Activated T-cell treated with anti-CD3 and anti-CD28 coated beads, Interleukin-2, amount 50 U/mL, for 72 hours (primary cell): ENCODE data around the gene HLA-B. TPM values are rescaled to one million over a fixed set of nuclear protein-coding genes. Genes with fewer than 3 reads are reported as not detected.
A peak's percentile ranks its signal among the peaks of the same experiment; 100 is the strongest.

Experiments
- ATAC-seq, 2 donors: fragments of 150-1000 bp; cut with Tn5 transposase; replicated peaks in 1 of 2; 2 replicates each; pipeline ENCODE4 v1.10.0; 2021; ENCODE audit warnings: moderate library complexity in 2 of 2, mild to moderate bottlenecking in 1 of 2
- DNase-seq, 2 donors: peaks; one replicate each; pipeline ENCODE4 v3.0.0; 2021 to 2022; ENCODE audit warnings: mixed read lengths in 1 of 2
- H3K27ac Mint-ChIP-seq: one replicate; pipeline ENCODE4 v1.8.0; 2022; ENCODE audit warnings: mild to moderate bottlenecking, moderate library complexity, mixed read lengths
- H3K27me3 Mint-ChIP-seq: one replicate; pipeline ENCODE4 v1.8.0; 2022; ENCODE audit warnings: low read depth, mixed read lengths
- H3K36me3 Mint-ChIP-seq, 2 donors: one replicate each; pipeline ENCODE4 v1.8.0; 2022; ENCODE audit warnings: mixed read lengths in 2 of 2, mild to moderate bottlenecking in 1 of 2; ENCODE audit not compliant: insufficient read depth in 2 of 2
- H3K4me1 Mint-ChIP-seq: one replicate; pipeline ENCODE4 v1.8.0; 2022; ENCODE audit warnings: low read depth, mixed read lengths
- H3K4me3 Mint-ChIP-seq, 2 donors: one replicate each; pipeline ENCODE4 v1.8.0; 2022; ENCODE audit warnings: mild to moderate bottlenecking in 2 of 2, mixed read lengths in 2 of 2, moderate library complexity in 2 of 2
- H3K9me3 Mint-ChIP-seq, 2 donors: one replicate each; pipeline ENCODE4 v1.8.0; 2022; ENCODE audit warnings: mixed read lengths in 2 of 2
- total RNA-seq, 2 donors: library from RNA; stranded (reverse); gene quantifications; one replicate each; pipeline ENCODE4 v1.2.3, GENCODE V29; 2022

HLA-B gene
- total RNA-seq, 2 donors from 2014 or later = 3,527 to 3,556 TPM

DNA sequence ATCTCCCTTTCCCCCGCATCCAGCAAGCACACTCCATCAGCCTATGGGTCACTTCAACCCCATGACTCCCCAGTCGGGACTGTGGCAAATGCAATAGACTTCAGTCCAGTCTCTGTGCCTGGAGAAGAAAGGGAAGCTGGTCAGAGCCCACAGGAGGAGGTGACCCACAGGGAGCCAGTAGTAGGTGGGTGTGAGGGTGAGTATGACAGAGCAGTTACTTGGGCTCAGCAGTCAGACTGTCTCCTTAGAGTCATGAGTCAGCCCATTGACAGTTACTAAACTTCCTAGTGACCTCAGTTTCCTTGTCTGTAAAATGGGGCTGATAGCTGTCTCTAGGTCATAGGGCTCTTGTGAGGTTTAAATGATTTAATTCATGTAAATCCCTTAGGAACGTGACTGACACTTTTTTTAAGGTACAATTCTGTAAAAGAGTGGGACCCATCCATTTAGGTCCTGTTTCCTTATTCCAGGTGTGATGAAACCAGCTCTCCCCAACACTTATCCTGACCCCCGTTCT is 51.2 kb downstream of the HLA-B start:
- H3K4me3 Mint-ChIP-seq = no peak overlapping the region
- H3K4me1 Mint-ChIP-seq = no peaks in the 10 kb centered on the region
- H3K27ac Mint-ChIP-seq = no peak overlapping the region
- DNase-seq (no peak), ATAC-seq (peak in 1 of 2 donors; percentile 63)
- H3K9me3 Mint-ChIP-seq = no peaks in the 10 kb centered on the region
- H3K27me3 Mint-ChIP-seq = peaks cover 19% of the 10 kb centered on the region
- no peaks in the 10 kb centered on the region for H3K36me3 Mint-ChIP-seq

DNA sequence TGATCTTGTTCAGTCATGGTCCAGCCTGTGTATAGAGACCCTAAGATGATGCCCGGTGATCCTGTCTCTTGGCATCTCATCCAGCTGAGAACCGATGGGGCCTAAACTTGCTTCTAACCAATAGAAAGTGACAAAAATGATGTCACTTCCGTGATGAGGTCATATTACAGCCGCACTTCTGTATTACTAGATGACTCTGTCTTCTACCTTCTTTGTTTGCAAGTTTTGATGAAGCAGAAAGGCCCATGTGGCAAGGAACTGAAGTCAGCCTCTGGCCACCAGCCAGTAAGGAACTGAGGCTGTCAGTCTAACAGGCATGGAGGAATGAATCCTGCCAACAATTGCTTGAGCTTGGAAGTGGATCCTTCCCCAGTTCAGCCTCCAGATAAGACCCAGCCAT is 52.3 kb downstream of the HLA-B start:
- no peak overlapping the region for H3K27ac Mint-ChIP-seq
- H3K4me1 Mint-ChIP-seq = no peaks in the 10 kb centered on the region
- DNase-seq (peak in 1 of 2 donors; percentile 12), ATAC-seq (peak in 1 of 2 donors; percentile 56)
- no peak overlapping the region for H3K4me3 Mint-ChIP-seq
- H3K9me3 Mint-ChIP-seq = no peaks in the 10 kb centered on the region
- no peaks in the 10 kb centered on the region for H3K36me3 Mint-ChIP-seq
- peaks cover 19% of the 10 kb centered on the region for H3K27me3 Mint-ChIP-seq

Other genes starting within 250 kb of the HLA-B start
- not detected for gene C6orf15, start 244.6 kb downstream of the HLA-B start, total RNA-seq
- under 1 TPM in 1 of 2 donors, not detected in 1; 0.67 TPM for gene PSORS1C1, start 242.4 kb downstream of the HLA-B start, total RNA-seq
- not detected for gene CDSN, start 236.7 kb downstream of the HLA-B start, total RNA-seq
- not detected for gene PSORS1C2, start 218.1 kb downstream of the HLA-B start, total RNA-seq
- gene CCHCR1, start 199.4 kb downstream of the HLA-B start, total RNA-seq = 10 to 100 TPM; 47.5 to 64.2 TPM
- gene TCF19, start 198.6 kb downstream of the HLA-B start, total RNA-seq = 10 to 100 TPM; 63.8 to 82.7 TPM
- under 1 TPM in 1 of 2 donors, not detected in 1; 0.09 TPM for gene POU5F1, start 186.5 kb downstream of the HLA-B start, total RNA-seq
- gene HLA-C, start 85.1 kb downstream of the HLA-B start, total RNA-seq = 100 to 1,000 TPM; 781 to 974 TPM
- 1 to 10 TPM; 4.6 to 9.5 TPM for gene MICA, start 46.4 kb upstream of the HLA-B start, total RNA-seq
- 10 to 100 TPM; 18.7 to 22.3 TPM for gene MICB, start 141.0 kb upstream of the HLA-B start, total RNA-seq
- gene MCCD1, start 171.8 kb upstream of the HLA-B start, total RNA-seq = not detected
- 100 to 1,000 TPM; 567 to 644 TPM for gene DDX39B, start 184.8 kb upstream of the HLA-B start, total RNA-seq
- 1 to 10 TPM; 4.1 to 5.6 TPM for gene ATP6V1G2, start 189.4 kb upstream of the HLA-B start, total RNA-seq
- gene NFKBIL1, start 190.4 kb upstream of the HLA-B start, total RNA-seq = 10 to 100 TPM; 28.0 to 36.6 TPM
- 100 to 1,000 TPM in 1 of 2 donors, 10 to 100 TPM in 1; 77.2 to 110 TPM for gene LTA, start 215.1 kb upstream of the HLA-B start, total RNA-seq
- 10 to 100 TPM; 30.7 to 57.8 TPM for gene TNF, start 218.4 kb upstream of the HLA-B start, total RNA-seq
- gene LTB, start 225.2 kb upstream of the HLA-B start, total RNA-seq = 10 to 100 TPM; 43.4 to 61.8 TPM
- 10 to 100 TPM; 24.6 to 27.0 TPM for gene LST1, start 229.1 kb upstream of the HLA-B start, total RNA-seq
- gene NCR3, start 235.8 kb upstream of the HLA-B start, total RNA-seq = 10 to 100 TPM; 15.0 to 24.7 TPM